ENCODE measurements around the gene PTPRC.
"Not testable (repeated sequence)": the region's sequence is repeated elsewhere in the genome, so short reads cannot be mapped to it uniquely, and the experiment has no call there.

The PTPRC gene

DNA sequence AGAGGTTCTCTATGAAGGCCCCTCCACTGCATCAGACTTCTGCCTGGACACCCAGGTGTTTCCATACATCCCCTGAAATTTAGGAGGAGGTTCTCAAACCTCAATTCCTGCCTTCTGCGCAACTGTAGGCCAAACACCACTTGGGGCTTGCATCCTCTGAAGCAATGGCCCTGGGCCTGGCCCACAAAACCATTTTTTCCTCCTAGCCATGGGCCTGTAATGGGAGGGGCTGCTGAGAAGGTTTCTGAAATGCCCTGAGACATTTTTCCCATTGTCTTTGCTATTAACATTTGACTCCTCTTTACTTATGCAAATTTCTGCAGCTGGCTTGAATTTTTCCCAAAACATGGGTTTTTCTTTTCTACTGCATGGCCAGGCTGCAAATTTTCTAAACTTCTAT is 37.9 kb upstream of the PTPRC start:
- no peak overlapping the region for H3K4me2 ChIP-seq (ENCODE audit: low read length)
- no peaks in the 10 kb centered on the region for H3K9me2 ChIP-seq (ENCODE audit: low read depth, low read length)
- H3K9me3 ChIP-seq (ENCODE audit: low read length): peaks cover 7% of the 10 kb centered on the region; the same call in 1 of the 2 replicates
- H3K4me1 ChIP-seq (ENCODE audit: insufficient read depth, low read length, severe bottlenecking): peaks cover 67% of the 10 kb centered on the region
- no peaks in the 10 kb centered on the region for H3K27me3 ChIP-seq (ENCODE audit: insufficient read depth, low read length)
- peaks cover 27% of the 10 kb centered on the region for H3K36me3 ChIP-seq (ENCODE audit: insufficient read depth, low read length)
- no peak overlapping the region for H3K27ac ChIP-seq (ENCODE audit: low read depth, low read length, poor library complexity, severe bottlenecking)
- H4K20me1 ChIP-seq (ENCODE audit: insufficient read depth, low read length): no peaks in the 10 kb centered on the region
- H3K9ac ChIP-seq (ENCODE audit: low read length): no peak overlapping the region
- no peak overlapping the region for H3K4me3 ChIP-seq (ENCODE audit: low read depth, low read length, poor library complexity, severe bottlenecking)
- TF ChIP-seq, protein P1, sequence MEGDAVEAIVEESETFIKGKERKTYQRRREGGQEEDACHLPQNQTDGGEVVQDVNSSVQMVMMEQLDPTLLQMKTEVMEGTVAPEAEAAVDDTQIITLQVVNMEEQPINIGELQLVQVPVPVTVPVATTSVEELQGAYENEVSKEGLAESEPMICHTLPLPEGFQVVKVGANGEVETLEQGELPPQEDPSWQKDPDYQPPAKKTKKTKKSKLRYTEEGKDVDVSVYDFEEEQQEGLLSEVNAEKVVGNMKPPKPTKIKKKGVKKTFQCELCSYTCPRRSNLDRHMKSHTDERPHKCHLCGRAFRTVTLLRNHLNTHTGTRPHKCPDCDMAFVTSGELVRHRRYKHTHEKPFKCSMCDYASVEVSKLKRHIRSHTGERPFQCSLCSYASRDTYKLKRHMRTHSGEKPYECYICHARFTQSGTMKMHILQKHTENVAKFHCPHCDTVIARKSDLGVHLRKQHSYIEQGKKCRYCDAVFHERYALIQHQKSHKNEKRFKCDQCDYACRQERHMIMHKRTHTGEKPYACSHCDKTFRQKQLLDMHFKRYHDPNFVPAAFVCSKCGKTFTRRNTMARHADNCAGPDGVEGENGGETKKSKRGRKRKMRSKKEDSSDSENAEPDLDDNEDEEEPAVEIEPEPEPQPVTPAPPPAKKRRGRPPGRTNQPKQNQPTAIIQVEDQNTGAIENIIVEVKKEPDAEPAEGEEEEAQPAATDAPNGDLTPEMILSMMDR (IDR thresholded peaks at IDR 0.05; ENCODE audit: low read length): no peak
- TF ChIP-seq EZH2 (IDR thresholded peaks at IDR 0.05; ENCODE audit: borderline replicate concordance, low read length): no peak
- no peaks in the 10 kb centered on the region for H3F3A ChIP-seq (ENCODE audit: insufficient read depth, low read length)
- H2AFZ ChIP-seq (ENCODE audit: low read length): no peak overlapping the region
- H3K79me2 ChIP-seq (ENCODE audit: insufficient read depth, low read length): peaks cover 25% of the 10 kb centered on the region

DNA sequence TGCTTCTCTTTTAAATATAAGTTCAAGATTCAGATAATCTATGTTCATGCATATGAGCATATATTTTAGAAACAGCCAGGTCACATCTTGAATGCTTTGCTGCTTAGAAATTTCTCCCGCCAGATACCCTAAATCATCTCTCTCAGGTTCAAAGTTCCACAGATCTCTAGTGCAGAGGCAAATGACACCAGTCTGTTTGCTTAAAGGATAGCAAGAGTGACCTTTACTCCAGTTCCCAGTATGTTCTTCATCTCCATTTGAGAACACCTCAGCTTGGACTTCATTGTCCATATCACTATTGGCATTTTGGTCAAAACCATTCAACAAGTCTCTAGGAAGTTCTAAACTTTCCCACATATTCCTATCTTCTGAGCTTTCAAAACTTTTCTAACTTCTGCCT is 37.5 kb upstream of the PTPRC start:
- H3K27ac ChIP-seq (ENCODE audit: low read depth, low read length, poor library complexity, severe bottlenecking): not testable (repeated sequence)

DNA sequence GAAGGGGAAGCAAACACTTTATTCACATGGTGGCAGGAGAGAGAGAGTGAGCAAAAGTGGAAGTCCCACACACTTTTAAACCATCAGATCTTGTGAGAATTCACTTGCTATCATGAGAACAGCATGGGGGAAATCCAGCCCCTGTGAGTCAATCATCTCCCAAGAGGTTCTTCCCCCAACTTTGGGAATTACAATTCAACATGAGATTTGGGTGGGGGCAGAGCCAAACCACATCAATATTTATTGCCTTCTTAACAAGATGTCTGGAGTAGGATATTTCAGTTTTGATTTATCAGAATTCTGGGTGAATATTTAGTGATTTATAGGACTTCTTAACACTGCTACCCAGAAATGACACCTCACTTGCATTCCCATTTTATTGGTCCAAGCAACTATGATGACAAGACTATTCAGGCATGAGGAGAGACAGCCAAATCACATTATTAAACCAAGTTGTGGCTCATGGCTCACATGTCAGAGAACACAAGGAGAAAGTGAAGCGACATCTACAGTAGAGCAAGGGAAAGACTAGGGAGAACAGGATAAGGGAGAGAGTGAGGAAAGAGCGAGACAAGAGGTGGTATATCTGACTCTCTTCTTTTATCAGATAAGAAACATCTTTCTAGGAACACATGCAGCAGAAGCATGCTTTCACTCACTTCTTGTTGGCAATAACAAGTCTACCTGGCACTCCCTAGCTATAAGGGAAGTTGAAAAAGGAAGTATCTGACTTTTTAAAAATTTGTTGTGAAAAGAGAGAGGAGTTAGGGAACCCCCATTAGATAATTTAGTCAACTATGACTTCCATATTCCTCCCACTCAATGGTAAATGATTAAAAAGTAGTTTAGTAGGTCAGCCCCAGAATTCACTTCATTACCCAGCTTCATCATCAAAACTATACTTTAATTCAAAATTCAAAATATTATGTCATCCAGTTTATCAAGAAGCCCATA is 36.6 kb upstream of the PTPRC start:
- no peak overlapping the region for H3K4me2 ChIP-seq (ENCODE audit: low read length)
- no peaks in the 10 kb centered on the region for H4K20me1 ChIP-seq (ENCODE audit: insufficient read depth, low read length)
- no peak overlapping the region for H2AFZ ChIP-seq (ENCODE audit: low read length)
- H3K9me3 ChIP-seq (ENCODE audit: low read length): peaks cover 7% of the 10 kb centered on the region; the same call in 1 of the 2 replicates
- TF ChIP-seq, protein P1 (IDR thresholded peaks at IDR 0.05; ENCODE audit: low read length): no peak
- TF ChIP-seq EZH2 (IDR thresholded peaks at IDR 0.05; ENCODE audit: borderline replicate concordance, low read length): no peak
- no peaks in the 10 kb centered on the region for H3K9me2 ChIP-seq (ENCODE audit: low read depth, low read length)
- H3K4me1 ChIP-seq (ENCODE audit: insufficient read depth, low read length, severe bottlenecking): peaks cover 62% of the 10 kb centered on the region
- no peak overlapping the region for H3K27ac ChIP-seq (ENCODE audit: low read depth, low read length, poor library complexity, severe bottlenecking)
- no peaks in the 10 kb centered on the region for H3K27me3 ChIP-seq (ENCODE audit: insufficient read depth, low read length)
- H3K79me2 ChIP-seq (ENCODE audit: insufficient read depth, low read length): peaks cover 14% of the 10 kb centered on the region
- H3K36me3 ChIP-seq (ENCODE audit: insufficient read depth, low read length): peaks cover 14% of the 10 kb centered on the region
- H3K4me3 ChIP-seq (ENCODE audit: low read depth, low read length, poor library complexity, severe bottlenecking): no peak overlapping the region
- no peak overlapping the region for H3K9ac ChIP-seq (ENCODE audit: low read length)
- H3F3A ChIP-seq (ENCODE audit: insufficient read depth, low read length): no peaks in the 10 kb centered on the region

More for the DNA sequence above, 37.5 kb upstream of the PTPRC start:
- H3K9me3 ChIP-seq (ENCODE audit: low read length); H3F3A ChIP-seq (ENCODE audit: insufficient read depth, low read length); H3K9me2 ChIP-seq (ENCODE audit: low read depth, low read length); H4K20me1 ChIP-seq (ENCODE audit: insufficient read depth, low read length); H3K4me3 ChIP-seq (ENCODE audit: low read depth, low read length, poor library complexity, severe bottlenecking); H2AFZ ChIP-seq (ENCODE audit: low read length); H3K27me3 ChIP-seq (ENCODE audit: insufficient read depth, low read length); H3K4me2 ChIP-seq (ENCODE audit: low read length); H3K9ac ChIP-seq (ENCODE audit: low read length): not testable (repeated sequence)
- H3K4me1 ChIP-seq (ENCODE audit: insufficient read depth, low read length, severe bottlenecking): peaks cover 67% of the 10 kb centered on the region
- peaks cover 23% of the 10 kb centered on the region for H3K36me3 ChIP-seq (ENCODE audit: insufficient read depth, low read length)
- H3K79me2 ChIP-seq (ENCODE audit: insufficient read depth, low read length): peaks cover 22% of the 10 kb centered on the region

Measured in OCI-LY1 (cell line).